NCI-H1694 (cell line): Measurements from ENCODE around the gene CNRIP1.

Experiments
- DNase-seq: peaks from one replicate; lab custom pipeline; 2025; lab: John Stamatoyannopoulos, UW

Gene CNRIP1

GRCh38 chr2:68251187-68251854 is 68.4 kb downstream of the CNRIP1 start:
- peak; percentile 83 for DNase-seq

GRCh38 chr2:68250652-68251186 is 69.0 kb downstream of the CNRIP1 start:
- no peak for DNase-seq

- DNase-seq: no peak
These were observed 69.6 kb downstream of the CNRIP1 start for GRCh38 chr2:68250196-68250595.

- DNase-seq: no peak
These were observed 70.9 kb downstream of the CNRIP1 start for GRCh38 chr2:68248806-68249205.

GRCh38 chr2:68248361-68248760 is 71.4 kb downstream of the CNRIP1 start:
- no peak for DNase-seq

GRCh38 chr2:68246396-68246795 is 73.4 kb downstream of the CNRIP1 start:
- no peak for DNase-seq

- DNase-seq: no peak
These were observed 74.1 kb downstream of the CNRIP1 start for GRCh38 chr2:68245672-68246071.

GRCh38 chr2:68245066-68245465 is 74.7 kb downstream of the CNRIP1 start:
- no peak for DNase-seq

- no peak for DNase-seq
These were observed 75.3 kb downstream of the CNRIP1 start for GRCh38 chr2:68244456-68244855.
